Liver (tissue), 3 donors: ENCODE data around the gene TFAP2D.

Source experiments
- ATF3 ChIP-seq: IDR thresholded peaks from 2 replicates; pipeline ENCODE4 v1.6.1; 2016; ENCODE audit warnings: antibody characterized with exemption
- CTCF ChIP-seq: fragments of 150-350 bp; IDR thresholded peaks from 2 replicates; pipeline ENCODE4 v1.5.1; 2017; ENCODE audit warnings: improper control_type of control experiment, low read depth, low read length; ENCODE audit not compliant: missing input control
- GABPA ChIP-seq, 2 donors: IDR thresholded peaks in 1 of 2; conservative IDR thresholded peaks in 1 of 2; 2 replicates each; pipeline ENCODE4 v1.6.1; 2016; ENCODE audit warnings: antibody characterized with exemption in 2 of 2, mild to moderate bottlenecking in 1 of 2, moderate library complexity in 1 of 2
- JUND ChIP-seq, 2 donors: IDR thresholded peaks; 2 replicates each; pipeline ENCODE4 v1.6.1; 2016; ENCODE audit warnings: antibody characterized with exemption in 2 of 2
- MAX ChIP-seq: IDR thresholded peaks from 2 replicates; pipeline ENCODE4 v1.6.1; 2016; ENCODE audit warnings: antibody characterized with exemption
- RAD21 ChIP-seq, 2 donors: IDR thresholded peaks; 2 replicates each; pipeline ENCODE4 v1.6.1; 2016; ENCODE audit warnings: antibody characterized with exemption in 2 of 2, mild to moderate bottlenecking in 2 of 2
- REST ChIP-seq: IDR thresholded peaks from 2 replicates; pipeline ENCODE4 v1.6.1; 2016; ENCODE audit warnings: antibody characterized with exemption, mild to moderate bottlenecking
- SP1 ChIP-seq: IDR thresholded peaks from 2 replicates; pipeline ENCODE4 v1.6.1; 2018; ENCODE audit warnings: antibody characterized with exemption, mild to moderate bottlenecking
- TAF1 ChIP-seq: conservative IDR thresholded peaks from 2 replicates; pipeline ENCODE4 v1.6.1; 2016; ENCODE audit warnings: antibody characterized with exemption, mild to moderate bottlenecking
- YY1 ChIP-seq: IDR thresholded peaks from 2 replicates; pipeline ENCODE4 v1.6.1; 2016; ENCODE audit warnings: antibody characterized with exemption, mild to moderate bottlenecking
- donor health status: healthy.
- donor health status: healthy.

- peak; percentile 39 for TF ChIP-seq CTCF
- TF ChIP-seq RAD21 (IDR thresholded peaks at IDR 0.05) = peak; percentile 47 to 59
- TF ChIP-seq JUND (IDR thresholded peaks at IDR 0.05) = no peak
- no peak for TF ChIP-seq REST
- no peak for TF ChIP-seq SP1
- TF ChIP-seq YY1 = no peak
- TF ChIP-seq GABPA (IDR thresholded peaks at IDR 0.05 in 1 of 2, conservative IDR thresholded peaks at IDR 0.05 in 1 of 2) = no peak
- no peak for TF ChIP-seq TAF1
- TF ChIP-seq MAX = peak; percentile 37
- no peak for TF ChIP-seq ATF3
Measured at GRCh38 chr6:50815436-50816114, 102.2 kb downstream of the TFAP2D start.
